Colonic mucosa (tissue), 4 donors: ENCODE results near the gene GNAL. TPM values are rescaled to one million over a fixed set of nuclear protein-coding genes. Genes with fewer than 3 reads are reported as not detected.
"Not testable (repeated sequence)": the region's sequence is repeated elsewhere in the genome, so short reads cannot be mapped to it uniquely, and the experiment has no call there.

ENCODE experiments used
- DNase-seq: peaks from one replicate; pipeline ENCODE4 v3.0.0-alpha.2; 2020
- H3K27ac ChIP-seq: fragments of 200-600 bp; one replicate; pipeline ENCODE4 v1.8.0; 2021
- H3K27me3 ChIP-seq: fragments of 200-600 bp; one replicate; pipeline ENCODE4 v1.8.0; 2021
- H3K36me3 ChIP-seq: fragments of 200-600 bp; one replicate; pipeline ENCODE4 v1.8.0; 2021
- H3K4me1 ChIP-seq: fragments of 200-600 bp; one replicate; pipeline ENCODE4 v1.8.0; 2021; ENCODE audit warnings: mild to moderate bottlenecking
- H3K4me3 ChIP-seq: fragments of 200-600 bp; one replicate; pipeline ENCODE4 v1.8.0; 2021
- H3K9ac ChIP-seq, 2 donors: one replicate each; pipeline ENCODE4 v1.7.0; 2013; ENCODE audit warnings: control low read depth in 2 of 2, low read depth in 2 of 2, low read length in 2 of 2
- H3K9me3 ChIP-seq: fragments of 200-600 bp; one replicate; pipeline ENCODE4 v1.8.0; 2021
- CTCF ChIP-seq: fragments of 200-600 bp; IDR thresholded peaks from one replicate; pipeline ENCODE4 v1.8.0; 2022; ENCODE audit warnings: antibody characterized with exemption, mild to moderate bottlenecking
- intact Hi-C: fragments of 100-400 bp; cut with DNase I; formaldehyde crosslinking; loops from one replicate; pipeline ENCODE4 v1.14.1; 2022
- total RNA-seq, 2 donors: library from RNA; stranded (reverse); fragmentation: NEBNext Ultra II Directional in 1 of 2; extraction: Animal tissue kit (Norgen Biotek cat#: 25700) in 1 of 2; gene quantifications; one replicate each; pipeline ENCODE4 v1.2.1, GENCODE V29; 2021
- donor health status: healthy.
- donor health status: DM: no; HTN: no; CAD: no.
- donor health status: DM: no; HTN: no; CAD: no.

Gene GNAL
- total RNA-seq, 2 donors from 2014 or later = 2.0 to 2.6 TPM

GRCh38 chr18:11889284-11889683, 200.2 kb downstream of the GNAL start:
- Histone ChIP-seq H3K9ac (no peak overlapping the region), H3K27me3 (no peaks in the 10 kb centered on the region), H3K36me3 (peaks cover 3% of the 10 kb centered on the region), H3K9me3 (no peaks in the 10 kb centered on the region), H3K4me3 (no peak overlapping the region), H3K4me1 (no peaks in the 10 kb centered on the region), H3K27ac (no peak overlapping the region)
- intact Hi-C loops = no loop called here
- DNase-seq = no peak
- TF ChIP-seq CTCF = no peak

GRCh38 chr18:11891737-11892136, 202.7 kb downstream of the GNAL start:
- peaks cover 3% of the 10 kb centered on the region for H3K36me3 ChIP-seq
- no peak for DNase-seq
- no peaks in the 10 kb centered on the region for H3K27me3 ChIP-seq
- H3K4me3 ChIP-seq = no peak overlapping the region
- no peak overlapping the region for H3K9ac ChIP-seq
- no peak for TF ChIP-seq CTCF
- no peak overlapping the region for H3K27ac ChIP-seq
- intact Hi-C loops = no loop called here
- no peaks in the 10 kb centered on the region for H3K9me3 ChIP-seq
- no peaks in the 10 kb centered on the region for H3K4me1 ChIP-seq

GRCh38 chr18:11892438-11892837, 203.4 kb downstream of the GNAL start:
- H3K4me3 ChIP-seq, H3K36me3 ChIP-seq, H3K27ac ChIP-seq, H3K4me1 ChIP-seq, DNase-seq, H3K9ac ChIP-seq, H3K27me3 ChIP-seq, intact Hi-C loops, H3K9me3 ChIP-seq: not testable (repeated sequence)

- Histone ChIP-seq H3K36me3 (no peaks in the 10 kb centered on the region), H3K4me1 (no peaks in the 10 kb centered on the region), H3K27ac (no peak overlapping the region), H3K4me3 (no peak overlapping the region), H3K27me3 (no peaks in the 10 kb centered on the region), H3K9me3 (no peaks in the 10 kb centered on the region), H3K9ac (no peak overlapping the region)
- intact Hi-C loops = no loop called here
- DNase-seq = no peak
- TF ChIP-seq CTCF = no peak
These were observed 208.7 kb downstream of the GNAL start for GRCh38 chr18:11897781-11898180.

- intact Hi-C loops = no loop called here
- Histone ChIP-seq H3K9me3 (no peaks in the 10 kb centered on the region), H3K27ac (no peak overlapping the region), H3K36me3 (no peaks in the 10 kb centered on the region), H3K4me1 (no peaks in the 10 kb centered on the region), H3K27me3 (no peaks in the 10 kb centered on the region), H3K9ac (no peak overlapping the region), H3K4me3 (no peak overlapping the region)
- DNase-seq = no peak
- TF ChIP-seq CTCF = no peak
These were observed 210.0 kb downstream of the GNAL start for GRCh38 chr18:11899063-11899462.

GRCh38 chr18:11901826-11902438, 212.9 kb downstream of the GNAL start:
- H3K4me1 ChIP-seq = no peaks in the 10 kb centered on the region
- H3K27me3 ChIP-seq = no peaks in the 10 kb centered on the region
- no peak overlapping the region for H3K27ac ChIP-seq
- no peak for TF ChIP-seq CTCF
- no peak overlapping the region for H3K9ac ChIP-seq
- no peak overlapping the region for H3K4me3 ChIP-seq
- intact Hi-C loops = loop anchor here (10.0 kb wide), 1 partner anchor 47 kb away; the partner anchor contains the start of gene CHMP1B
- H3K36me3 ChIP-seq = no peaks in the 10 kb centered on the region
- no peak for DNase-seq
- H3K9me3 ChIP-seq = no peaks in the 10 kb centered on the region
